OCI-LY1 (cell line): Measurements from ENCODE around the gene CLEC5A.

ENCODE experiments used
- EZH2 ChIP-seq: fragments of 200-600 bp; sonication (generic), shearing (Covaris generic); IDR thresholded peaks from 2 replicates; pipeline ENCODE4 v1.8.0; 2017; ENCODE audit warnings: borderline replicate concordance, mixed run types, mild to moderate bottlenecking, antibody characterized with exemption, low read length, moderate library complexity, mixed read lengths
- TF ChIP-seq, protein P1 (sequence below): fragments of 200-600 bp; sonication (generic), shearing (Covaris generic); IDR thresholded peaks from 2 replicates; pipeline ENCODE4 v1.5.1; 2017; ENCODE audit warnings: mild to moderate bottlenecking, antibody characterized with exemption, low read length, moderate library complexity, mixed read lengths

DNA sequence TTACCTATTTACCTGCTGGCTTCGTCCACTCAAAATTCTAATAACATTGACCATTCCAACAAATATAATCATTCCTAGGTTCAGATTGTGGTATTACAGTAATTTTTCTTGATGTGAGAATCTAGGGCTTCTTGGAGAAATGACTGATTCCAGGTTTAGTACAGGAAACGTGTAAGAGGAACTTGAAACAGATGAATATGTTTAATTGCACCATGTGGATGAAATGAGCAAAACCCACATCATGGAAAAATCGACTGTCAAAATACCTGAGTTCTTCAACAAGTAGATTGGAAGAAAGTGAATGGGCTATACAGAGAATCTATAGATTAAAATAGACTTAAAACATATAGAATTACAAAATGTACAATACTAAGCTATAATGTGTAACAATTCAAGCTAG is 55.4 kb downstream of the CLEC5A start:
- TF ChIP-seq, protein P1, sequence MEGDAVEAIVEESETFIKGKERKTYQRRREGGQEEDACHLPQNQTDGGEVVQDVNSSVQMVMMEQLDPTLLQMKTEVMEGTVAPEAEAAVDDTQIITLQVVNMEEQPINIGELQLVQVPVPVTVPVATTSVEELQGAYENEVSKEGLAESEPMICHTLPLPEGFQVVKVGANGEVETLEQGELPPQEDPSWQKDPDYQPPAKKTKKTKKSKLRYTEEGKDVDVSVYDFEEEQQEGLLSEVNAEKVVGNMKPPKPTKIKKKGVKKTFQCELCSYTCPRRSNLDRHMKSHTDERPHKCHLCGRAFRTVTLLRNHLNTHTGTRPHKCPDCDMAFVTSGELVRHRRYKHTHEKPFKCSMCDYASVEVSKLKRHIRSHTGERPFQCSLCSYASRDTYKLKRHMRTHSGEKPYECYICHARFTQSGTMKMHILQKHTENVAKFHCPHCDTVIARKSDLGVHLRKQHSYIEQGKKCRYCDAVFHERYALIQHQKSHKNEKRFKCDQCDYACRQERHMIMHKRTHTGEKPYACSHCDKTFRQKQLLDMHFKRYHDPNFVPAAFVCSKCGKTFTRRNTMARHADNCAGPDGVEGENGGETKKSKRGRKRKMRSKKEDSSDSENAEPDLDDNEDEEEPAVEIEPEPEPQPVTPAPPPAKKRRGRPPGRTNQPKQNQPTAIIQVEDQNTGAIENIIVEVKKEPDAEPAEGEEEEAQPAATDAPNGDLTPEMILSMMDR: no peak
- TF ChIP-seq EZH2: no peak
